Prostate gland (tissue), 2 donors: ENCODE data around the gene SH3PXD2A. TPM values are rescaled to one million over a fixed set of nuclear protein-coding genes. Genes with fewer than 3 reads are reported as not detected.

Source experiments
- DNase-seq: peaks from one replicate; pipeline ENCODE4 v3.0.0-alpha.2; 2019; ENCODE audit warnings: low spot score
- H3K27ac ChIP-seq, 2 donors: fragments of 200-600 bp; sonication (generic); 2 replicates each; pipeline ENCODE4 v1.5.1; 2017 to 2019
- H3K27me3 ChIP-seq: fragments of 200-600 bp; sonication (generic); replicated peaks from 2 replicates; pipeline ENCODE4 v1.5.1; 2019; ENCODE audit not compliant: insufficient read depth
- H3K36me3 ChIP-seq, 2 donors: fragments of 200-600 bp; sonication (generic); 1 replicate in 1 of 2; 2 replicates in 1 of 2; pipeline versions ENCODE4 v1.5.1 to v1.8.1; 2017 to 2019
- H3K4me1 ChIP-seq: fragments of 200-600 bp; sonication (generic); replicated peaks from 2 replicates; pipeline ENCODE4 v1.5.1; 2019
- H3K4me3 ChIP-seq, 2 donors: fragments of 200-600 bp; sonication (generic); 2 replicates each; pipeline ENCODE4 v1.5.1; 2017 to 2019
- H3K9me3 ChIP-seq: fragments of 200-600 bp; sonication (generic); 2 replicates; pipeline ENCODE4 v1.5.1; 2017
- POLR2A ChIP-seq: fragments of 450-650 bp; IDR thresholded peaks from one replicate; pipeline ENCODE4 v1.6.1; 2016; ENCODE audit warnings: antibody characterized with exemption, mild to moderate bottlenecking
- POLR2AphosphoS5 ChIP-seq: sonication (generic); formaldehyde crosslinking; IDR thresholded peaks from one replicate; pipeline ENCODE4 v1.6.1; 2017; ENCODE audit warnings: antibody characterized with exemption
- WGBS: methylation state at CpG from one replicate; pipeline ENCODE4 v1.1.5; 2018; 5-methylcytosine and 5-hydroxymethylcytosine counted together
- intact Hi-C: fragments of 100-400 bp; cut with DNase I; formaldehyde crosslinking; loops from one replicate; pipeline ENCODE4 v1.14.2; 2022
- total RNA-seq, 2 donors: library from RNA; depleted of rRNA; stranded (reverse); fragments of >200 nt; gene quantifications; one replicate each; pipeline ENCODE4 v1.1.0, GENCODE V29; 2016
- TF ChIP-seq, protein P1 (sequence below), 4 experiments: fragments of 200-600 bp in 2 of 4; fragments of 450-650 bp in 2 of 4; sonication (generic) in 2 of 4; IDR thresholded peaks; 1 replicate in 3 of 4; 2 replicates in 1 of 4; pipeline ENCODE4 v1.5.1; 2016 to 2019; ENCODE audit warnings: antibody characterized with exemption in 4 of 4, mild to moderate bottlenecking in 2 of 4, moderate library complexity in 2 of 4

SH3PXD2A gene
- total RNA-seq, 2 donors from 2014 or later: 14.2 to 26.4 TPM

GRCh38 chr10:103812004-103812403, 43.4 kb downstream of the SH3PXD2A start:
- no peak overlapping the region for H3K27ac ChIP-seq
- H3K9me3 ChIP-seq: no peaks in the 10 kb centered on the region
- no peaks in the 10 kb centered on the region for H3K36me3 ChIP-seq
- no peak overlapping the region for H3K4me3 ChIP-seq
- no peaks in the 10 kb centered on the region for H3K27me3 ChIP-seq
- no peak for DNase-seq
- TF ChIP-seq, protein P1, sequence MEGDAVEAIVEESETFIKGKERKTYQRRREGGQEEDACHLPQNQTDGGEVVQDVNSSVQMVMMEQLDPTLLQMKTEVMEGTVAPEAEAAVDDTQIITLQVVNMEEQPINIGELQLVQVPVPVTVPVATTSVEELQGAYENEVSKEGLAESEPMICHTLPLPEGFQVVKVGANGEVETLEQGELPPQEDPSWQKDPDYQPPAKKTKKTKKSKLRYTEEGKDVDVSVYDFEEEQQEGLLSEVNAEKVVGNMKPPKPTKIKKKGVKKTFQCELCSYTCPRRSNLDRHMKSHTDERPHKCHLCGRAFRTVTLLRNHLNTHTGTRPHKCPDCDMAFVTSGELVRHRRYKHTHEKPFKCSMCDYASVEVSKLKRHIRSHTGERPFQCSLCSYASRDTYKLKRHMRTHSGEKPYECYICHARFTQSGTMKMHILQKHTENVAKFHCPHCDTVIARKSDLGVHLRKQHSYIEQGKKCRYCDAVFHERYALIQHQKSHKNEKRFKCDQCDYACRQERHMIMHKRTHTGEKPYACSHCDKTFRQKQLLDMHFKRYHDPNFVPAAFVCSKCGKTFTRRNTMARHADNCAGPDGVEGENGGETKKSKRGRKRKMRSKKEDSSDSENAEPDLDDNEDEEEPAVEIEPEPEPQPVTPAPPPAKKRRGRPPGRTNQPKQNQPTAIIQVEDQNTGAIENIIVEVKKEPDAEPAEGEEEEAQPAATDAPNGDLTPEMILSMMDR (IDR thresholded peaks at IDR 0.05): no peak
- TF ChIP-seq POLR2AphosphoS5 (no peak), POLR2A (no peak)
- no peaks in the 10 kb centered on the region for H3K4me1 ChIP-seq
- 67% methylated on average over 3 of the region's 3 CpGs for WGBS
- intact Hi-C loops: no loop called here

DNA sequence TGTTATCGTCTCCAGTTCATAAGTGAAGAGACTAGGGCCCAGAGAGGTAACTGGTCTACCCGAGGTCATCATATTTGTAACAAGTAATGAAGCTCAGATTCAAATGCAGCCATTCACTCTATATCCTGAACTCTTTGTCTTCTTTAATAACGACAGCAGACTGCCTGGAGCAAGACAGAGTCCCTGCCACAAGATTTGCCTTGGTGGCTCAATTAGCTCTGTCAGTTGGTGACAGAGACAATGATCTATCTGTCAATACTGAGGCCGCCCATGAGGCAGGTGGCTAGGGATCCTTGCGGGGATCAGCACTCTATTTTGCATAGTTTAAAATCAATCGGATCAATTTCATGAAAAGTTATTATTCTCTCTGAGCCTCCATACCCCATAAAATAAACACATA, 43.9 kb downstream of the SH3PXD2A start:
- no peak for TF ChIP-seq POLR2A
- TF ChIP-seq, protein P1 (IDR thresholded peaks at IDR 0.05): no peak
- no peak for TF ChIP-seq POLR2AphosphoS5
- WGBS: 77% methylated on average over 6 of the region's 6 CpGs
- Histone ChIP-seq H3K4me1 (no peaks in the 10 kb centered on the region), H3K27me3 (no peaks in the 10 kb centered on the region), H3K4me3 (no peak overlapping the region), H3K27ac (no peak overlapping the region), H3K9me3 (no peaks in the 10 kb centered on the region), H3K36me3 (no peaks in the 10 kb centered on the region)
- no peak for DNase-seq
- intact Hi-C loops: no loop called here

DNA sequence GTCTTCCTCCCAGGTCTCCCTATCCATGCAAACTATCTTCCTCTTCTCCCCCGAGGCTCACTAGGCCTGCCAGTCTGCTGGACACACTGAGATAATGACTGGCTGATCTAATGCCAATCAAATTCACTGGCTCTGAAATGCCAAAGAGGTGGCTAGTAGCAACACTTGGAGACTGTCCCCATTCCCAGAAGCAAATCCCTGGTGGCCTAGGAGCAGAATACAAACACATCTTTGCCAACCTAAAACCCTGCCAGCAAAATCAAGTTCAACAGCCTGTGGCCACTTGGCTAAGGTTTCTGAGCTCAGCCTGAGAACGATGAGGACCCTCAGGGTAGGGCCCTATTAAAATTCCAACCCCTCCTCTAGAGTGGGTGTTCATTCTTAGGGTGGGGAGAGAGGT, 46.6 kb downstream of the SH3PXD2A start:
- Histone ChIP-seq H3K4me3 (no peak overlapping the region), H3K4me1 (no peaks in the 10 kb centered on the region), H3K36me3 (no peaks in the 10 kb centered on the region), H3K27me3 (no peaks in the 10 kb centered on the region), H3K9me3 (no peaks in the 10 kb centered on the region), H3K27ac (no peak overlapping the region)
- intact Hi-C loops: no loop called here
- no peak for DNase-seq
- TF ChIP-seq, protein P1 (IDR thresholded peaks at IDR 0.05): no peak
- no peak for TF ChIP-seq POLR2AphosphoS5
- WGBS: 58% methylated on average over 2 of the region's 2 CpGs

- intact Hi-C loops: no loop called here
Observed at GRCh38 chr10:103807996-103808395, 47.4 kb downstream of the SH3PXD2A start.

More at GRCh38 chr10:103807996-103808395, 47.4 kb downstream of the SH3PXD2A start:
- DNase-seq: no peak
- Histone ChIP-seq H3K4me3 (no peak overlapping the region), H3K9me3 (no peaks in the 10 kb centered on the region), H3K36me3 (no peaks in the 10 kb centered on the region), H3K4me1 (no peaks in the 10 kb centered on the region), H3K27ac (no peak overlapping the region), H3K27me3 (no peaks in the 10 kb centered on the region)
- 97% methylated on average over 6 of the region's 6 CpGs for WGBS
- TF ChIP-seq POLR2A (no peak), POLR2AphosphoS5 (no peak)
- TF ChIP-seq, protein P1 (IDR thresholded peaks at IDR 0.05): no peak
